Measurements from ENCODE around the gene ARIH1.

ARIH1 gene

GRCh38 chr15:72487070-72487797, 13.1 kb downstream of the ARIH1 start:
- DNase-seq, result no peak

DNA sequence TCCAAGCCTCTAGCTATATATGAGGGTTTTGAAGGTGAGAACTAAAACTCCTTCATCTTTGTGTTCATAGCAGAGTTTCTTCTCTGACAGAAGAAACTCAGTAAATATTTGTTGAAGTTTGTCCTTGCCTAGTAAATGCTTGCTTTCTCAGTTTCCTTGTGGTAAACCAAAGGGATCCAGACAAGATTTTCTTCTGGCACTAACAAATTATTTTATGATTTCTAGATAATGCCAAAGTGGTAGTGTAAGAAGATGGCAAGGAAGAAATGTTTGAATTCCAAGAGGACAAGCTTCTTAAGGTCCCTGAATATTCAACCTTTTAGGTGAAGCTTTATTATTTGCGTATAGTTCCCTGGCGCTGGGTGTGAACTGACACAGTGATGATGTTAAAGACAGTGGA, 14.4 kb downstream of the ARIH1 start:
- no peak for DNase-seq

GRCh38 chr15:72489943-72490554, 15.9 kb downstream of the ARIH1 start:
- no peak for DNase-seq

DNA sequence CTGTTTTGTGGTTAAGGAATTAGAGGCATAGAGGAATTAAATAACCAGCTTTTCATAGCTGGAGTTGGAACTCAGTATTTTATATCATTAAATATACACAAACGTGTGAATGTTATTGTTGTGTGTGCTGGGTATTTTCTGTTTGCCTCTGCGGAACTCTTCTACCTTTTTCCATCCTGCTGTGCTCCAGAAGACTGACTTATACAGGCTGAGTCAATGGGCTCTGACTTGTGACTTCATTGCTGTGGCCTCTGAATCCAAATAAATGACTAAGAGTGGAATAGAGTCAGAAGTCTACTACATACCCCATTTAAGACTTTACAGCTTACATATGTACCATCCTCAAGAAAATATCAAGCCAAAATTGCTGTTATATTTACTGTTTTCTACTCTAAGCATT, 17.6 kb downstream of the ARIH1 start:
- DNase-seq, result no peak

DNA sequence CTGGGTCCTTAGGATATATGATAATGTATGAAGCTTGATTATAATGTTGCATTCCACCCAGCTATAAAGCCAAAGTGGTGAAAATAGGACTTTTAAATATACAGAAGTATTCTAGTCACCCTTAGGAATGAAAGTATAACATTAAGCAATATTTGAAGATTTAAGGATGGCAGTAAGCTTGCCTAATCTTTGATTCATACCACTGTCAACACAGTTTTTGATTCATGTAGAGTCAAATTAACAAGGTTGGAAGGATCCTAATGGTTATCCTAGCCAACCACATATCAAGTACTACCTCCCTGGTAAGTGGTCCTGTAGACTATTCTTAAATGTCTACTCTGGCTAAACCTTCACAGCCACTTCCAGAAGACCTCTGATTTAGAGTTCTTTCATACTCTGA, 18.6 kb downstream of the ARIH1 start:
- DNase-seq, result no peak

DNA sequence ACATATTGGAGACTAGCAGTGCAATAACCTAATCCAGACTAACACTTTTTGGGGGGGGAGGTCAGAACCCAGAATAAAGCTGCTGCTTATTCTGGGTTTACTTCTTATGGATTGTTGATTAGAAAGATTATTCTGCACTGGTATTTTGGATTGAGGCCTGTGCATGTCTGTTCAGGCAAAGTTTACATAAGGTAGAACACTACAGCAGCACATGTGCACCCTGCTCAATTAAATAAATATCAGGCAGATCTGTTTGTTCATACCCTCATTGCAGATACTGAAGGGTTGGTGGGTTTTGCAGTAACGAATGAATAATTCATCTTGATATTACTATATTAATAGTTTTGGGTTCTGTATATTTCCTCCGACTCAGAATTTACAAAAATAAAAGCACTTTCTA, 19.1 kb downstream of the ARIH1 start:
- no peak for DNase-seq

DNA sequence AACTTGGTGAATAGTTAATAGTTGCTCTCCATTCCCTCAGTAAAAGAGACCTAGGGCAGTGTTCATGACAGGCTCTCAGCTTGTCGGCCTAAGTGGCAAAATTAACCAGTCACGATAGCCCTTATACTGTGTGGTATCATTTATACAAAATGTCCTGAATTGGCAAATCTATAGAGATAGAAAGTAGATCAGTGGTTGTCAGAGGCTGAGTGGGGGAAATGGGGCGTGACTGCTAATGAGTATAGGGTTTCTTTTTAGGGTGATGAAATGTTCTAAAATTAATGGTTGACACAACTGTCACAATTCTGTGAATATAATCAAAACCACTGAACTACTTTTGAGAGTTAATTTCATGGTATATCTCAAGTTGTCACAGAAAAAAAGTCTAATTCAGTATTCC, 20.9 kb downstream of the ARIH1 start:
- DNase-seq, result no peak

DNA sequence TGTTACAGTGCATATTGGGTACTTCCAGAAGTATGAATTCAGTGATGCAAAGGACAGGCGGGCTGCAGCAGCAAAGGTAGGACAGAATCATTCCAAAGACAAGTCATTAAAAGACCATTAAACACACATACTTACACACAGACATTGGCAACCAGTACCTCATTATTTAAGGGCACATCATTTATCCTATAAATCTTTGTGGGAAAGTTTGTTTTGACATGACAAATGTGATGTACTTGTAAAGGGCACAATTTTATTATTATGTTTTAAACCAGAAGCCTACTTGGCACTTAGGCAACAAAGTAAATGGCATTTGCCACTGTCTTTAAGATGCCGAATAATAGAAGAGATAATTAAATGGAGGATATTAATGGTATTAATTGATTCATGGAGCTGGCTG, 22.7 kb downstream of the ARIH1 start:
- DNase-seq, result no peak

GRCh38 chr15:72497402-72497801, 23.3 kb downstream of the ARIH1 start:
- no peak for DNase-seq

DNA sequence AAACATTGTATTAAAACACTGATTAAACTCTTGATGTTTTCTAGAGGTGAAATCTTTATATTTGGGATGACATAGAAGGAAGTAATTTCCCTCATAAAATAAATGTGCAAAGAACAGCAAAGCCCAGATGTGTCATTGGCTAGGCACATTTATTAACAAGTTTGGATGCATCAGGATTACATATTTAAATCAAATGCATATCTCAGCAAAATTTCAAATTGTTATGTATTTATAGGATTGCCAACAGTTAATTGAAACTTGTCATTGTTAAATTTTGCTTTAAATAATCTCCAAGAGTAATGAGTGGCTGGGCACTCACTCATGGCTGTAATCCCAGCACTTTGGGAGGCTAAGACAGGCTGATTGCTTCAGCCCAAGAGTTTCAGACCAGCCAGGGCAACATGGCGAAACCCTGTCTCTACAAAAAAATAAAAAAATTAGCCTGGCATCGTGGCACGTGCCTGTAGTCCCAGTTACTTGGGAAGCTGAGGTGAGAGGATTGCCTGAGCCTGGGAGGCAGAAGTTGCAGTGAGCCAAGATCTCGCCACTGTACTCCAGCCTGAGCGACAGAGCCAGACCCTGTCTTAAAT, 28.2 kb downstream of the ARIH1 start:
- no peak for DNase-seq

DNA sequence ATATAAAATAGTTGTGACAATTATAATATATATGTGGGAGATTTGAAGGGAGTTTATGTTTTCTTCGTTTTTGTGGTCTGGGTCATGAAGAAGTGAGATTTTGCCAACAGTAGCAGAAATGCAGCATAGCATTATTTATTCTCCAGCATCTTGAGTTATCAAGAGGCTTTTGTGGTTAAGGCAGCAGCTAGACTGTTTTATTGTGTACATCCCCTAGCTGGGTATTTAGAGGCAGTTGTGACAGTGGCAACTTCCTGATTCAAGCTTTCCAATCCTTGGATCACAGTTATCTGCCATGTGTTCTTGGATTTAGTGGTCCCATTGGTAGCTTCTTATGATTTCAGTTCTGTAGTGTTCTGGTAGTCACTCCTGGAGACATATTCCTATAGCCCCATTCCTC, 29.0 kb downstream of the ARIH1 start:
- no peak for DNase-seq

DNA sequence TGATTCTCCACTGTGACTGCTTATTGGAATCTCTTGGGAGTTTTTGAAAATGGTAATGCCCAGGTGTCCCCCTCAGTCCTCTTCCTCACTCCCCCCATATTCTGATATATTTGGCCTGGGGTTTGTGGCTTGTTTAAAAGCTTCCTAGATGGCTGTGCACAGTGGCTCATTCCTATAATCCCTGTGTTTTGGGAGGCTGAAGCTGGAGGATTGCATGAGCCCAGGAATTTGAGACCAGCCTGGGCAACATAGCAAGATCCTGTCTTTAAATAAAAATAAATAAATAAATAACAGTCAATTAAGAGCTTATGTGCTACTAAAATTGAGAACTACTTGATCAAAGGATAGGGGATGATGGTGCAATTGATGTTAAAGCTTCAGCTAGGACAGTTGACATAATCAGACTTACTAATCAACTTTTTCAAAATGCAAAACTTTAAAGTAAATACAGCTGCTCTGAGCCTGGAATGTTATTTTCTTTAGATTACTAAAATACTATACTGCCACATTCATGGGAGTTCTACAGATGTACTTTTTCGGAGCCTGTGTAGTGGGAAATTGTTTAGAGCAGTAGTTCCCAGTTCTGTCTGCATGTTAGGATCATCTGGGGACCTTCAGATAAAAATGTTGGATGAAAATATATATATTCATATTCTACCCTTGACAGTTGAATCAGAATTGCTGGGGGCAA, 33.4 kb downstream of the ARIH1 start:
- no peak for DNase-seq

- DNase-seq, result no peak
Observed at GRCh38 chr15:72509484-72509883, 35.4 kb downstream of the ARIH1 start.

DNA sequence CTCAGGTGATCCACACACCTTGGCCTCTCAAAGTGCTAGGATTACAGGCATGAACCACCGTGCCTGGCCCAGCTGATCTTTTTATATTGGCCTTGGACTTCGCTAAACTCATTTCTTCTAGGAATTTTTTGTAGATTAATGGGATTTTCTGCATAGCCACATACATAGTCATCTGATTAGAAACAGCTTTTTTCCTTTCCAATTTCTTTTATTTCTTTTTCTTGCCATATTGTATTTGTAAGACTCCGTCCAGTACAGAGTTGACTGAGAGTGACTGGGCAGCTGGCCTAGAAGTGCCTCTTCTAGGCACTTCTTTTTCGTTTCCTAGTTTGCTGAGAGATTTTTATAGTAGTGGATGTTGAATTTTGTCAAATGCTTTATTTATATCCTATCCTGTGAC, 37.4 kb downstream of the ARIH1 start:
- no peak for DNase-seq

GRCh38 chr15:72515591-72516389, 41.7 kb downstream of the ARIH1 start:
- DNase-seq, result no peak

DNA sequence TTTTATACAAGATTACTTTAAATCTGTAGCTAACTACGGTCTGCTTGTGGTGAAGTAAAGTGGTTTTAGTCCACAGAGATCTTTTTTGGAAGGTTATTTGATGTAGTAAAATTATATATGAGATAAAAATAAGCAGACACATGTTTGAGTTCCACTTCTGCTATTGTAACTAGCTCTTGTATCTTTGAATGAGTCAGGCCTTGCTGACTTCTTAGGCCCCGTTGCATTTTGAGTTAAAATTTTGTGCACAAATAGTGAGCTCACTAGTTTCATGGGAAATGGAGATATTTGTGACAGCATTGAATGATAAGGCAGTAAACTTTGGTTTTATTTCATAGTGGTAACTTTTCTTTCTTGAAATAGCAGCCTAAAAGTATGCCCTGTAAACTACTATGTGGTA, 42.6 kb downstream of the ARIH1 start:
- DNase-seq, result no peak

DNA sequence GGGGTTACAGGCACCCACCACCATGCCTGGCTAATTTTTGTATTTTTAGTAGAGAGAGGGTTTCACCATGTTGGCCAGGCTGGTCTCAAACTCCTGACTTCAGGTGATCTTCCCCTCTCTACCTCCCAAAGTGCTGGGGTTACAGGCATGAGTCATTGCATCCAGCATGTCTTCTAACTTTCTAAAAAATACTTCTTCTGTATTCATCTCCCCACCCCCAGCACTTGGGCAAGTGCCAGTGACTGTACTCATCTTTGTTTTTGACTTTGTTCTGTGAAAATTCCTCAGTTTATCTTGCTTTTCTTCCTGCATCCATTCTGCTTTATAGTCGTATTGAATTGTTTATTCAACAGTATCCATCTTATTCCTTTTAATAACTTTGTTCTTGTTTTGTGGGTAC, 47.6 kb downstream of the ARIH1 start:
- no peak for DNase-seq

DNA sequence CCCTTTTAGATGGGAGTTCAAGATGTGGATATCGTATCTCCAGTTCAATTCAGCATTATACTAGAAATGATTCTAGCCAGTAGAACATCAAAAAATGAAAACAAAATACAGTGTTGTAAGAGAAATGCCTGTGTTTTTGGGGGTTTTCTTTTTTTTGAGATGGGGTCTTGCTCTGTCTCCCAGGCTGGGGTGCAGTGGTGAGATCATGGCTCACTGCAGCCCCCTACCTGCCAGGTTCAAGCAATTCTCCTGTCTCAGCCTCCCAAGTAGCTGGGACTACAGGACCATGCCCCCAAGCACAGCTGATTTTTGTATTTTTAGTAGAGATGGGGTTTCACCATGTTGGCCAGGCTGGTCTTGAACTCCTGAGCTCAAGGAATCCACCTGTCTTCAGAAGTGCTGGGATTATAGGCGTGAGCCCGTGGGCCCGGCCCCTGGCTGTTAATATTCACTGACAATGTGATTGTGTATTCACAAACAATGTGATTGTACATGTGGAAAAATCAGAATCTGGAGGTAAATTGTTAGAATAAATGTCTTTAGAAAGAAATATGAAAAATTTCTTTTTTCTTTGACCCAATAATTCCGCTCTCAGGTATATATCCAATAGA, 59.0 kb downstream of the ARIH1 start:
- peak; percentile 43 for DNase-seq

GRCh38 chr15:72534523-72534922, 60.4 kb downstream of the ARIH1 start:
- DNase-seq, result peak; percentile 54

- no peak for DNase-seq
Observed at GRCh38 chr15:72535911-72536310, 61.8 kb downstream of the ARIH1 start.

DNA sequence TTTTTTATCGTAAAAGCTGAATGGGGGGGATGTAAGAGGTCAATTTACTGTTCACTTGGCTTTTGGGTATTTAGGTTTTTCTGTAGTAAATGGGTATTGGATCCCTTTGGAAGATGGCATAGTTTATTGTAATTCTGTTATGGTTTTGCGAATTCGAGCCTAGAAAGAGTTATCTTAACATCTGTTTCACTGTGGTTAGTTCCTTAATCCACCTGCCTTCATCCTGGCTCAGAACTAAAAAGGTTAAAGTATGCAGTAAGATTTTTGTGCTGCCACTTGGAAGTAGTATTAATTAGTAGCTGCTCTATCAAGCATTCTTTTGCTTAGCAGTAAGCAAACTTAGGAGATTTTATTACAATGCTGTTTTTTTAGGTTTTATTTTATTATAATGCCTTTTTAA, 62.4 kb downstream of the ARIH1 start:
- DNase-seq, result no peak

DNA sequence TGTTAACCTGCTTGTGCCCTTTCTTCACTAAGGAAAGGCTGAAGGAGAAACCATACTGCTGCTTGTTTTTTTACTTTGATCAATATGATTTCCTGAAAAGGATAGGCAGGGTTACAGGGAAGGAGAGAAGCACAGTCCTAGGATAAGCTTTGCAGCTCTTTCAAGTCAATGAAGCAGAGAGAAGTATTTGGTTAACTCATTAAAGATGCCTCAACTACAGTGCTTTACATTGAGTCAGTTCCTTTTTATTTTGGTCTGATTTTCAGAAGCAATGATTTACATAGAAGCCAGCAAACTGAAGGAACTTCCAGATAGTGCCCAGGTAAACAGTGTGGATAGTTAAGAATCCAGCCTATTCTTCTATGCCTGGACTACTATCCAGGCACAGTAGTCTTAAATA, 64.8 kb downstream of the ARIH1 start:
- no peak for DNase-seq
